Stimulated activated CD8-positive, alpha-beta memory T cell treated with anti-CD3 and anti-CD28 coated beads, Interleukin-12 subunit alpha, Interleukin-12 subunit beta, amount 100 ng/mL, for 24 hours (primary cell): Measurements from ENCODE around the gene SNCAIP.
"Not testable (repeated sequence)": the region's sequence is repeated elsewhere in the genome, so short reads cannot be mapped to it uniquely, and the experiment has no call there.

Experiments
- DNase-seq: peaks from one replicate; pipeline ENCODE4 v3.0.0-alpha.2; 2020; ENCODE audit errors: extremely low read depth

Gene SNCAIP

DNA sequence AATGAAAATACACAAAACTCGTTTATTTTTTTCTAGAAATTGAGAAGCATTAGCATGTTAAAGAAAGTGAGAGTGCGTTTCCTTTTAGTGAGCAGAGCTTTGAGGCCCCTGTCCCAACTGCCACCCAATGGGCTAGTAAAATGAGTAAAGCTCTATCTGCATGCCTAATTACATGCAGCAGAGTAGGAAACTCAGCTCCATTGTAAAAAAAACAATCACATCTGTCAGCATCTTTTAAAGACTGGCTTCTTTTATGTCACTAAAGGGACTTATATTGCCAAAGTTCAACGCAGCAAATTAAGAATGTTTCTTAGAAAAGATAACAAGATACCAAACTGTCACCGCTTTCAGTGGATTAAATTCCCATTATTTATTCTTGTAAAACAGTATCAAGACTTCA is 154.0 kb downstream of the SNCAIP start:
- DNase-seq: no peak

GRCh38 chr5:122468351-122469116 is 156.5 kb downstream of the SNCAIP start:
- no peak for DNase-seq

DNA sequence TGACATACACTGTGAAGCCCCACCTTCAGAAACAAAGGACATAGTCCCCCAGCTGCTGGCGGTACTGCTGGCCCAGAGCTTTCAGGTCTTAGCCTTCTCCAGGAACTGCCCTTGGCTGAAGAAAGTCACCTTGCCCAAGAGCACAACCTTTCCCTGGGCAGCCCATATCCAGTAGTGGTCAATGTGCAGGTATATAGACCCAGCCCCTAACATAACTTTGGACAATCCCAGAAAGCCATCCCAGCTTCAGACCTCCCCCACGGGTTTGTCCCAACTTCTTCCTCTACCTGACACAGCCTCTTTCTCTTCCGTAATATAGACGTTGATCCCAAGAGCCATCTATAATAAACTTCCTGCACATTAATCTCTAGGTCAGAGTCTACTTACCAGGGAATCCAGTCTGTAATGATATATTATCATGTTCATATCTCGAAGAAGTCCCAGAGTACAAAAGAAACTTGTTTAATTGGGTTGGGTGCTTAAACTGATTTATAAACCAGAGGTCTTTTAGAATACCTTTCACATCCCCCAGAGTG is 157.4 kb downstream of the SNCAIP start:
- no peak for DNase-seq

GRCh38 chr5:122470365-122470764 is 158.3 kb downstream of the SNCAIP start:
- DNase-seq: no peak

GRCh38 chr5:122471031-122471751 is 159.2 kb downstream of the SNCAIP start:
- DNase-seq: no peak

- no peak for DNase-seq
These were observed 159.7 kb downstream of the SNCAIP start for GRCh38 chr5:122471752-122472061.

DNA sequence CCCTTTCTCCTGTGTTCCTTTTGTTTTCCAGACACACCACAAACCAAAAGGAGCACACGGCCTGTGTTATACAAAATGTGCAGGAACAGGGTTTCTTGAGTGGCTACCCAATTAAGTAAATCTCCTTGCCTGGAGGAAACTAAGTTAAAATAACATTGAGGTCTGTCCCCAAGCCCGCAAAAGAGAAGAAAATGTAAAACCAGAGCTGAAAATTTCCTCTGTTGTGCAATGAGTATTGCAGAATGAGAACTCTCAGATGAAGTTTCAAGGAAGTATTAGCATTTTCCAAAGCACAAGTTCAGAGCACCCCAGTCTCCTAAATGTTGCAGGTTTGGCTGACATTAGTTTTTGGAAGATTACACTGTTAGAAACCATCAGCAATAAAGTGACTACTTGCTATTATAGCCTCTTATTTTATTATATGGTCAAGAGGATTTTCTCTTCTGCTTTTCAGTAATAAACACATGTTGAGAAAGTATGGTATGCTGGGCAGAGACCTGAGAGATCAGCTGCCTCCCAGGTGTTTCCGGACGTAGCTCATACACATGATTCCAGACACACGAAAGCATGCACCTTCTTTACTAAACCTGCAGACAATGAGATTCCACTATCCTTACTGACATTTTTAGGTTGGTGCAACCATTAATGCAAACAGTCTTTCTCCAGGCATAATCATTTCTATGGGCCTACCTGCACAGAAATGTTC is 161.3 kb downstream of the SNCAIP start:
- DNase-seq: no peak

DNA sequence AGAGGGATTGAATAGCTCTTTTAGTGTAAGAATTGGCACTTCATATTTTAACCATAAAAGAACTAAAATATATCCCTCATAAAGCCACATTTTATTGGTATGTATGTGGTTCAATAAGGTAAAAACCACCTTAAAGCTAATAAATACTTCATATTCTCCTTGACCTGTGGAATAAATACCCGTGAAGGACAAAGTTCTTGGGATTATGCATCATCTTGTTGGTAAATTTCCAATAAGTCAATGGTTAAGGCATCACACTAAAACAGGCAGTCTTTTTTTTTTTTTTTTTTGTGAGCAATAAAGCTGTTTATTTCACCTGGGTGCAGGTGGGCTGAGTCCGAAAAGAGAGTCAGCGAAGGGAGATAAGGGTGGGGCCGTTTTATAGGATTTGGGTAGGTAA is 161.9 kb downstream of the SNCAIP start:
- no peak for DNase-seq

GRCh38 chr5:122478741-122479442 is 166.9 kb downstream of the SNCAIP start:
- no peak for DNase-seq

GRCh38 chr5:122480146-122480545 is 168.1 kb downstream of the SNCAIP start:
- no peak for DNase-seq

- DNase-seq: no peak
These were observed 172.1 kb downstream of the SNCAIP start for GRCh38 chr5:122484103-122484502.

- no peak for DNase-seq
These were observed 173.2 kb downstream of the SNCAIP start for GRCh38 chr5:122485226-122485625.

GRCh38 chr5:122486616-122487015 is 174.6 kb downstream of the SNCAIP start:
- DNase-seq: not testable (repeated sequence)

- DNase-seq: no peak
These were observed 178.7 kb downstream of the SNCAIP start for GRCh38 chr5:122490718-122491117.

DNA sequence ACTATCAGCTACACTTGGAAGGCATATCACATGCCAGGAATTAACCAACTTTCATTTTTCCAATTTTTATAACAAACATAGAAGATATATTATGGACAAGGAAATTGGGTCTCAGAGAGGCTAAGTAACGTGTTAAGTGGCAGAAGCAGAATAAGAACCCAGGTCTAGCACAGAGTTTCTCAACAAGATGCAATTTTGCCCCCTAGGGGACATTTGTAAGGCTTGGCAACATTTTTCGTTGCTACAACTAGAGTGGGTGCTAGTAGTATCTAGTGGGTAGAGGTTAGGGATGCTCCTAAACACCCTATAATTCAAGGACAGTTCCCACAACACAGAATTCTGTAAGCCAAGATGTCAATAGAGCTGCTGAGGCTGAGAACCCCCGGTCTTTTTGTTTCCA is 180.6 kb downstream of the SNCAIP start:
- DNase-seq: no peak

- DNase-seq: no peak
These were observed 181.3 kb downstream of the SNCAIP start for GRCh38 chr5:122493091-122494021.

- DNase-seq: no peak
These were observed 182.1 kb downstream of the SNCAIP start for GRCh38 chr5:122494109-122494508.

DNA sequence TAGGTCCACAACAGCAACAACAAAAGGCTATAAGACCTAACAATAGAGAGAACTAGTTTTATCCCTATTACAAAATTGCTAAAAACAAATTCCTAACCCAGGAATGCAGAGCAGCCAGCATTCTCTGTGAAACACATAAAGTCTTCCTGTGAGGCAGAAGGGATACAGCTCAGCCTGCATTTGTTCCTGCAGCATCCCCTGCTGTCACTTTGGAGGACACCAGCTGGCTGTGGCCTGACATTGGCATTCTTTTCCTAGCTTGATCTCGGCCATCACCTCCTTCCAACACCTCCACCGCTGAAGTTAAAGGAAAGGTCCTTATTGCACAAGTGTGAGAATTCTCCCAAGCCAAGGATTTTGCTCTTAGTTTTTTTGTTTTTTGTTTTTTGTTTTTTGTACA is 186.1 kb downstream of the SNCAIP start:
- DNase-seq: no peak

DNA sequence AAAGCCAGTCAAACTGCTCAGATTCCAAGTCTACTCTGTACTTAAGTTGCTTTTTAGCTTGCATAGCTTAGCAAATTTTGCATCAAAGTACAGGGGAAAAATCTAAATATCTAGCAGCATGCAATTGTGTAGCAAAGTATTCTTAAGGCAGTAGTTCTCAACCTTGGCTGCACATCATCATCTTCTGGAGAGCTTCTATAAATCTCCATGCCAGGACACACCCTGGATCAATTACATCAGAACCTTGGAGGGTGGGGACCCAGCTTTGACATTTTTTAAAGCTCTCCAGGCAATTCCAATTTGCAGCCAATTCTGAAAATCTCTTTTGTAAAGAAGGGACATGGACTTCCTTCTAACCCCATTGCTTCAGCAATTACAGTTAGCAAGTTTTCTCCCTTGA is 187.5 kb downstream of the SNCAIP start:
- no peak for DNase-seq

- no peak for DNase-seq
These were observed 188.4 kb downstream of the SNCAIP start for GRCh38 chr5:122500245-122501088.
